DOHH2 (cell line): ENCODE data around the gene PPP1R14C.

Experiments used
- EZH2phosphoT487 ChIP-seq: fragments of 200-600 bp; sonication (generic); IDR thresholded peaks from 2 replicates; pipeline ENCODE4 v1.6.1; 2017; ENCODE audit warnings: borderline replicate concordance, mild to moderate bottlenecking, antibody characterized with exemption, low read length, moderate library complexity, mixed read lengths
- TF ChIP-seq, protein P1 (sequence below): fragments of 200-600 bp; sonication (generic); IDR thresholded peaks from one replicate; pipeline ENCODE4 v1.5.1; 2014; ENCODE audit warnings: antibody characterized with exemption, mild to moderate bottlenecking, low read depth, low read length; ENCODE audit not compliant: poor library complexity, severe bottlenecking

GRCh38 chr6:150253489-150253888, 110.6 kb downstream of the PPP1R14C start:
- TF ChIP-seq, protein P1, sequence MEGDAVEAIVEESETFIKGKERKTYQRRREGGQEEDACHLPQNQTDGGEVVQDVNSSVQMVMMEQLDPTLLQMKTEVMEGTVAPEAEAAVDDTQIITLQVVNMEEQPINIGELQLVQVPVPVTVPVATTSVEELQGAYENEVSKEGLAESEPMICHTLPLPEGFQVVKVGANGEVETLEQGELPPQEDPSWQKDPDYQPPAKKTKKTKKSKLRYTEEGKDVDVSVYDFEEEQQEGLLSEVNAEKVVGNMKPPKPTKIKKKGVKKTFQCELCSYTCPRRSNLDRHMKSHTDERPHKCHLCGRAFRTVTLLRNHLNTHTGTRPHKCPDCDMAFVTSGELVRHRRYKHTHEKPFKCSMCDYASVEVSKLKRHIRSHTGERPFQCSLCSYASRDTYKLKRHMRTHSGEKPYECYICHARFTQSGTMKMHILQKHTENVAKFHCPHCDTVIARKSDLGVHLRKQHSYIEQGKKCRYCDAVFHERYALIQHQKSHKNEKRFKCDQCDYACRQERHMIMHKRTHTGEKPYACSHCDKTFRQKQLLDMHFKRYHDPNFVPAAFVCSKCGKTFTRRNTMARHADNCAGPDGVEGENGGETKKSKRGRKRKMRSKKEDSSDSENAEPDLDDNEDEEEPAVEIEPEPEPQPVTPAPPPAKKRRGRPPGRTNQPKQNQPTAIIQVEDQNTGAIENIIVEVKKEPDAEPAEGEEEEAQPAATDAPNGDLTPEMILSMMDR: no peak
- TF ChIP-seq EZH2phosphoT487: no peak
